Natural killer cell (primary cell): ENCODE data around the gene SIGLEC8. TPM values are rescaled to one million over a fixed set of nuclear protein-coding genes. Genes with fewer than 3 reads are reported as not detected.
A peak's percentile ranks its signal among the peaks of the same experiment; 100 is the strongest.
"Not testable (repeated sequence)": the region's sequence is repeated elsewhere in the genome, so short reads cannot be mapped to it uniquely, and the experiment has no call there.

Experiments
- ATAC-seq, 3 donors: fragments of 150-1000 bp in 2 of 3; fragments of 200-7000 bp in 1 of 3; cut with Tn5 transposase; 1 replicate in 1 of 3; 2 replicates in 2 of 3; pipeline ENCODE4 v1.10.0; 2021; ENCODE audit warnings: mild to moderate bottlenecking in 2 of 3, moderate library complexity in 2 of 3
- DNase-seq, 2 donors: peaks; one replicate each; pipeline versions ENCODE4 v3.0.0 to v3.0.0-alpha.2; 2013 to 2021; ENCODE audit warnings: mixed read lengths in 1 of 2
- H3K27ac ChIP-seq: one replicate; pipeline ENCODE4 v1.5.1; 2013; ENCODE audit warnings: mild to moderate bottlenecking, low read length
- H3K27me3 ChIP-seq: one replicate; pipeline ENCODE4 v1.6.1; 2013; ENCODE audit warnings: low read length; ENCODE audit not compliant: control insufficient read depth, insufficient read depth
- H3K36me3 ChIP-seq: one replicate; pipeline ENCODE4 v1.6.1; 2013; ENCODE audit warnings: low read length; ENCODE audit not compliant: control insufficient read depth, insufficient read depth
- H3K4me1 ChIP-seq: one replicate; pipeline ENCODE4 v1.6.1; 2013; ENCODE audit warnings: low read length; ENCODE audit not compliant: control insufficient read depth, insufficient read depth
- H3K4me3 ChIP-seq: one replicate; pipeline ENCODE4 v1.5.1; 2013; ENCODE audit warnings: low read length
- H3K9me3 ChIP-seq: one replicate; pipeline ENCODE4 v1.6.1; 2013; ENCODE audit warnings: low read length; ENCODE audit not compliant: control insufficient read depth, insufficient read depth
- H3K27ac Mint-ChIP-seq, 2 donors: one replicate each; pipeline ENCODE4 v1.8.0; 2022; ENCODE audit warnings: mild to moderate bottlenecking in 2 of 2, mixed read lengths in 2 of 2, moderate library complexity in 1 of 2
- H3K27me3 Mint-ChIP-seq, 2 donors: one replicate each; pipeline ENCODE4 v1.8.0; 2022; ENCODE audit warnings: low read depth in 2 of 2, mixed read lengths in 2 of 2
- H3K36me3 Mint-ChIP-seq: one replicate; pipeline ENCODE4 v1.8.0; 2022; ENCODE audit warnings: mixed read lengths
- H3K4me1 Mint-ChIP-seq, 2 donors: one replicate each; pipeline ENCODE4 v1.8.0; 2022; ENCODE audit warnings: mixed read lengths in 2 of 2
- H3K4me3 Mint-ChIP-seq: one replicate; pipeline ENCODE4 v1.8.0; 2022; ENCODE audit warnings: mild to moderate bottlenecking, moderate library complexity, mixed read lengths
- H3K9me3 Mint-ChIP-seq, 2 donors: one replicate each; pipeline ENCODE4 v1.8.0; 2022; ENCODE audit warnings: mixed read lengths in 2 of 2
- CTCF ChIP-seq: fragments of 200-600 bp; IDR thresholded peaks from one replicate; pipeline ENCODE4 v1.8.0; 2022; ENCODE audit warnings: antibody characterized with exemption
- WGBS: methylation state at CpG from one replicate; pipeline ENCODE4 v1.1.7; 2013; ENCODE audit warnings: missing lambda C conversion rate; ENCODE audit not compliant: insufficient coverage; 5-methylcytosine and 5-hydroxymethylcytosine counted together
- intact Hi-C: fragments of 100-400 bp; cut with micrococcal nuclease; formaldehyde crosslinking; loops from one replicate; pipeline ENCODE4 v1.14.2; 2022
- total RNA-seq, 4 donors: library from RNA; stranded (reverse); fragments of 120-200 nt in 1 of 4; gene quantifications; one replicate each; pipeline versions ENCODE4 v1.2.3 to v1.2.4, GENCODE V29; 2013 to 2022

The SIGLEC8 gene
- total RNA-seq, 3 donors from 2014 or later (not counting 1 experiment from before 2014, with no cell fraction given): not detected

DNA sequence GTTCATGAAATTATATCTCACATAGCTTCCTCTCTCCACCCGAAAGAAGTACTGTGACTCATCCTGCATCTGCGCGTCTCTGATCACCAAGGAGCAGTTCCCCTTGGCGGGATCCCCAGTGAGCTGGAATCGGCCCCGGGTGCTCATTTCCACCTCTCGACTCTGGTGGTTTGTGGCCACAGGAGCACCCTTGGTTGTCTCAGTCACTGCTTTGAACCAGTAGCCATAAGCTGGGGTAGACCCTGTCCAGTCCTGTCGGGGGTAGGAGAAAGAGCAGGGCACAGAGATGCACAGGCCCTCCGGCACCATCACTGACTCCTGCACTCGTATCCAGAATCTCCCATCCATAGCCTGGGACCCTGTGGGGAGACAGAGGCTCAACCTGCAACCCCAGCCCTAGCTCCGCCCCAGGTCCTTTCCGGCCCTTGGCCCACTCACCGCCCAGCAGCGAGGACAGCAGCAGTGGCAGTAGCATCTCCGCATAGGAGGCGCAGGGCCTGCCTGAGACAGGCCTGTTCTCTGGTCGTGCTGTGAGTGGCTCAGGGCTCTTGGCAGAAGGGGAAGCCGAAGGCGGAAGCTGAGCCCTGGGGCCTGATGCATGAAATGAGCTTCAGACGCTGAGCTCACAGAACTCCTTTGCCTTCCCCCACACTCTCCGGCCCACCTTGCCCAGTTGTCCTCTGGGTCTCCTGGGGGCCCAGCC lies 41.0 kb downstream of the SIGLEC8 start, which contains the start of gene SIGLEC10:
TSS of gene SIGLEC10 (minus strand) at position 536 of the 703 bp plus-strand sequence. CDS start at position 475, 61 bp downstream.
- 18% methylated on average over 21 of the region's 21 CpGs for WGBS
- H3K4me1 ChIP-seq: peaks cover 47% of the 10 kb centered on the region
- ATAC-seq: peak; percentile 60 to 81 (median 74)
- no peak for TF ChIP-seq CTCF
- peaks cover 4 to 5% of the 10 kb centered on the region in 2 donors for H3K27me3 Mint-ChIP-seq
- peaks cover 2% of the 10 kb centered on the region for H3K36me3 ChIP-seq
- peak within 1 kb of the TSS; percentile 47 for H3K4me3 Mint-ChIP-seq
- peaks cover 5% of the 10 kb centered on the region for H3K27me3 ChIP-seq
- intact Hi-C loops: no loop called here
- no peaks in the 10 kb centered on the region for H3K9me3 ChIP-seq
- H3K27ac ChIP-seq: peak within 1 kb of the TSS; percentile 69
- no peaks in the 10 kb centered on the region for H3K36me3 Mint-ChIP-seq
- peak within 1 kb of the TSS; percentile 31 for H3K4me3 ChIP-seq
- peak in 1 of 2 donors; percentile 24 for DNase-seq
- H3K9me3 Mint-ChIP-seq: no peaks in the 10 kb centered on the region
- peak within 1 kb of the TSS; percentile 56 to 77 for H3K27ac Mint-ChIP-seq
- peaks cover 18 to 29% of the 10 kb centered on the region in 2 donors for H3K4me1 Mint-ChIP-seq

- H3K4me3 ChIP-seq, H3K36me3 ChIP-seq, H3K9me3 Mint-ChIP-seq, intact Hi-C loops, H3K27ac ChIP-seq, ATAC-seq, DNase-seq, H3K36me3 Mint-ChIP-seq, H3K4me3 Mint-ChIP-seq, H3K27me3 Mint-ChIP-seq, H3K27ac Mint-ChIP-seq, H3K9me3 ChIP-seq, H3K27me3 ChIP-seq: not testable (repeated sequence)
- peaks cover 39% of the 10 kb centered on the region for H3K4me1 ChIP-seq
- peaks cover 17 to 27% of the 10 kb centered on the region in 2 donors for H3K4me1 Mint-ChIP-seq
- WGBS: 83% methylated on average over 12 of the region's 15 CpGs
Observed at GRCh38 chr19:51416422-51416821, 41.8 kb downstream of the SIGLEC8 start.

GRCh38 chr19:51415187-51415586 lies 43.1 kb downstream of the SIGLEC8 start:
- WGBS: 96% methylated on average over 12 of the region's 12 CpGs

More at GRCh38 chr19:51415187-51415586, 43.1 kb downstream of the SIGLEC8 start:
- intact Hi-C loops: no loop called here
- no peaks in the 10 kb centered on the region for H3K9me3 ChIP-seq
- no peak for ATAC-seq
- Mint-ChIP-seq H3K36me3 (no peaks in the 10 kb centered on the region), H3K4me1 (peaks cover 17 to 31% of the 10 kb centered on the region in 2 donors), H3K4me3 (no peak overlapping the region), H3K9me3 (no peaks in the 10 kb centered on the region), H3K27ac (no peak overlapping the region), H3K27me3 (no peaks in the 10 kb centered on the region)
- DNase-seq: no peak
- no peaks in the 10 kb centered on the region for H3K27me3 ChIP-seq
- TF ChIP-seq CTCF: no peak
- H3K4me1 ChIP-seq: peaks cover 31% of the 10 kb centered on the region
- no peak overlapping the region for H3K4me3 ChIP-seq
- H3K36me3 ChIP-seq: peaks cover 2% of the 10 kb centered on the region
- no peak overlapping the region for H3K27ac ChIP-seq
